HepG2 (cell line): ENCODE measurements around the gene CDC34. TPM values are rescaled to one million over a fixed set of nuclear protein-coding genes. Genes with fewer than 3 reads are reported as not detected.

Source experiments
- BHLHE40 ChIP-seq: IDR thresholded peaks from 2 replicates; pipeline ENCODE4 v1.6.1; 2011; ENCODE audit warnings: low read length, improper control_type of control experiment
- CHD4 ChIP-seq: fragments of 200-600 bp; sonication (generic); IDR thresholded peaks from 2 replicates; pipeline ENCODE4 v1.7.0; 2017; ENCODE audit warnings: mild to moderate bottlenecking, low read length, borderline replicate concordance
- GZF1 ChIP-seq: sonication (generic); formaldehyde crosslinking; IDR thresholded peaks from 2 replicates; pipeline ENCODE4 v1.5.1; 2020; ENCODE audit warnings: mild to moderate bottlenecking, missing genetic modification reagents
- KDM2A ChIP-seq: sonication (generic); formaldehyde crosslinking; IDR thresholded peaks from 2 replicates; pipeline ENCODE4 v1.4.0; 2020; ENCODE audit warnings: low read depth, missing genetic modification reagents, borderline replicate concordance
- MAFF ChIP-seq: IDR thresholded peaks from 2 replicates; pipeline ENCODE4 v1.6.1; 2011; ENCODE audit warnings: low read depth, low read length, improper control_type of control experiment
- MTF1 ChIP-seq: sonication (generic); formaldehyde crosslinking; IDR thresholded peaks from 2 replicates; pipeline ENCODE4 v1.5.0; 2020; ENCODE audit warnings: missing genetic modification reagents
- MXI1 ChIP-seq: IDR thresholded peaks from 3 replicates; pipeline ENCODE4 v1.6.1; 2012; ENCODE audit warnings: low read depth, low read length, inconsistent platforms, borderline replicate concordance
- NFIB ChIP-seq: sonication (generic); formaldehyde crosslinking; IDR thresholded peaks from 2 replicates; pipeline ENCODE4 v1.9.0; 2021; ENCODE audit warnings: missing genetic modification reagents, mild to moderate bottlenecking, borderline replicate concordance
- PRMT3 ChIP-seq: sonication (generic); formaldehyde crosslinking; IDR thresholded peaks from 2 replicates; pipeline ENCODE4 v1.8.1; 2022; ENCODE audit warnings: low read depth, mild to moderate bottlenecking, moderate library complexity, missing genetic modification reagents, borderline replicate concordance
- SP5 ChIP-seq: IDR thresholded peaks from 2 replicates; pipeline ENCODE4 v1.6.1; 2016; ENCODE audit warnings: low read depth, borderline replicate concordance
- TCF12 ChIP-seq, 2 experiments: fragments of 450-650 bp in 1 of 2; sonication (generic) in 1 of 2; formaldehyde crosslinking in 1 of 2; IDR thresholded peaks; 2 replicates each; pipeline versions ENCODE4 v1.6.1 to v1.8.0; 2017 to 2022; ENCODE audit warnings: antibody characterized with exemption in 1 of 2, mild to moderate bottlenecking in 1 of 2, missing genetic modification reagents in 1 of 2, moderate library complexity in 1 of 2
- TCF7 ChIP-seq: sonication (generic); IDR thresholded peaks from 2 replicates; pipeline ENCODE4 v1.6.1; 2016; ENCODE audit warnings: antibody characterized with exemption, low read depth
- YEATS2 ChIP-seq: sonication (generic); formaldehyde crosslinking; IDR thresholded peaks from 2 replicates; pipeline ENCODE4 v1.4.0; 2020; ENCODE audit warnings: missing genetic modification reagents, borderline replicate concordance
- ZBTB38 ChIP-seq: sonication (generic); formaldehyde crosslinking; IDR thresholded peaks from 2 replicates; pipeline ENCODE4 v1.5.1; 2020; ENCODE audit warnings: mild to moderate bottlenecking, missing genetic modification reagents
- ZNF17 ChIP-seq: sonication (generic); formaldehyde crosslinking; IDR thresholded peaks from 2 replicates; pipeline ENCODE4 v1.5.0; 2020; ENCODE audit warnings: mild to moderate bottlenecking, missing genetic modification reagents
- ZNF30 ChIP-seq: sonication (generic); formaldehyde crosslinking; IDR thresholded peaks from 2 replicates; pipeline ENCODE4 v1.5.0; 2020; ENCODE audit warnings: mild to moderate bottlenecking, missing genetic modification reagents
- ZNF326 ChIP-seq: sonication (generic); formaldehyde crosslinking; IDR thresholded peaks from 2 replicates; pipeline ENCODE4 v1.4.0; 2020; ENCODE audit warnings: missing genetic modification reagents, borderline replicate concordance
- ZNF747 ChIP-seq: sonication (generic); formaldehyde crosslinking; IDR thresholded peaks from 2 replicates; pipeline ENCODE4 v1.8.1; 2023; ENCODE audit warnings: missing genetic modification reagents, mild to moderate bottlenecking, borderline replicate concordance
- polyA plus RNA-seq, 8 experiments: library from polyadenylated mRNA; depleted of rRNA in 3 of 8; stranded (reverse) in 7 of 8; unstranded in 1 of 8; fragments of >200 nt; fragmentation: Illumina TruSeq in 4 of 8; extraction: Trizol in 4 of 8; gene quantifications; 2 replicates each; pipeline versions ENCODE4 v1.2.1 to v1.2.3, GENCODE V29; 2011 to 2016; ENCODE audit warnings: low read depth in 4 of 8, missing spikeins in 1 of 8, mixed read lengths in 1 of 8; ENCODE audit not compliant: insufficient read depth in 1 of 8
- total RNA-seq, 5 experiments: library from RNA; depleted of rRNA; stranded (reverse); fragments of >200 nt; fragmentation: Illumina TruSeq; extraction: Trizol; gene quantifications; 2 replicates each; pipeline ENCODE4 v1.2.3, GENCODE V29; 2016; ENCODE audit warnings: low read depth in 1 of 5
- TF ChIP-seq, protein P1 (sequence below): sonication (generic); formaldehyde crosslinking; IDR thresholded peaks from 2 replicates; pipeline ENCODE4 v1.5.0; 2020; ENCODE audit warnings: mild to moderate bottlenecking, missing genetic modification reagents, borderline replicate concordance
- TF ChIP-seq, protein P2 (sequence below): IDR thresholded peaks from 2 replicates; pipeline ENCODE4 v1.6.1; 2016; ENCODE audit warnings: low read depth, control low read depth
- TF ChIP-seq, protein P3 (sequence below): IDR thresholded peaks from 2 replicates; pipeline ENCODE4 v1.4.0; 2020; ENCODE audit warnings: mild to moderate bottlenecking, missing genetic modification reagents
- TF ChIP-seq, protein P4 (sequence below): sonication (generic); formaldehyde crosslinking; IDR thresholded peaks from 2 replicates; pipeline ENCODE4 v1.5.0; 2020; ENCODE audit warnings: mild to moderate bottlenecking, low read depth, missing genetic modification reagents, borderline replicate concordance

CDC34 gene
- total and polyA plus RNA-seq, 2 of the 13 experiments (the other 11 are each of a cell fraction or from before 2014, with no cell fraction given), result 138 to 150 TPM

DNA sequence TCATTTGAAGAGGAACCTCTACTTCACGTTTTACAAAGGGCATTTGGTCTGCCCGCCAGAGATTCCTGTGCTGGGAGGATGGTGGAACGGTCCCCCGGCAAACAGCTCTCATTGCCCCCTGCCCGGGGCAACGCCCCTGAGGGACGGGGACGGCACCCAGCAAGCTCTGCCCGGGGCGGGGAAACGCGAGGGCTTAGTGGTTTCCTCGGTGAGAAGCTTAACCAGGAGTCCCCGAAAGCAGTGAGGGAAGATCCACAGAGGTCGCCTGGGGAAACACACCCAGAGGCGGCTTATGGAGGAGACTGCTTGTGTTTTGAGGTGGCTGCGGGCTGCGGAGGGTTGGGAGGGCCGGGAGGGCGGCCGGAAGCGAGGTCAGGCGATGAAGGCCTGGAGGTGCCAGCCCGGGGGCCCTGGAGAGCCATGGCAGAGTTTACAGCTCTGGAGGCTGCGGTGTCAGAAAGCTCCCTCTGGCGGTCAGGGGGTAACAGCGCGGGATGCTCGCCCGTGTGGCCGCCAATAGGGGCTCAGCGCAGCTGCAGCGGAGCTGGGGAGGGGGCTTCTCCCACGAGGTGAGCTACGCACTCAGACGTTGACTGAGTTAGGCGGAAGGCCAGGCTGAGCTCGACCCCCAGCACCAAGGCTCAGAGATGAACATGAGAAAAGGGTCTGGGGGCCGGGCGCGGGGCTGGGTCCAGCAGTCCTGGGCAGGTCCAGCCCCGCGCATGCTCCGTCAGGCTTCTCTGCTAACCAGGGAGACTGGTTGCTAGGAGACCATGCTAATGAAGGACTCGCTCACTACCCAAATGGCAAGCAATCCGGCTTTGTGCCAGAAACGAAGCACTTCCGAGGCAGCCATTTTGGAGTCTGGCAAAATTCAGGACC lies 24.9 kb upstream of the CDC34 start (continued):
- TF ChIP-seq MAFF (no peak), TCF7 (no peak), ZNF17 (CRISPR knock-in tag) (no peak), ZBTB38 (CRISPR knock-in tag) (peak; percentile 50; the same call in 1 of the 2 replicates), SP5 (CRISPR knock-in tag) (no peak), ZNF747 (CRISPR knock-in tag) (no peak; the same call in 1 of the 2 replicates), YEATS2 (CRISPR knock-in tag) (no peak; the same call in 1 of the 2 replicates), CHD4 (no peak), KDM2A (peak; percentile 71; the same call in 1 of the 2 replicates), ZNF30 (CRISPR knock-in tag) (no peak), BHLHE40 (no peak), PRMT3 (no peak), MXI1 (peak; percentile 89), GZF1 (CRISPR knock-in tag) (peak; percentile 56; the same call in 1 of the 2 replicates), NFIB (CRISPR knock-in tag) (no peak), MTF1 (CRISPR knock-in tag) (no peak), ZNF326 (CRISPR knock-in tag) (no peak), TCF12 (IDR thresholded peaks at IDR 0.05) (no peak), TCF12 (CRISPR knock-in tag; IDR thresholded peaks at IDR 0.05) (no peak)
- TF ChIP-seq, protein P1, sequence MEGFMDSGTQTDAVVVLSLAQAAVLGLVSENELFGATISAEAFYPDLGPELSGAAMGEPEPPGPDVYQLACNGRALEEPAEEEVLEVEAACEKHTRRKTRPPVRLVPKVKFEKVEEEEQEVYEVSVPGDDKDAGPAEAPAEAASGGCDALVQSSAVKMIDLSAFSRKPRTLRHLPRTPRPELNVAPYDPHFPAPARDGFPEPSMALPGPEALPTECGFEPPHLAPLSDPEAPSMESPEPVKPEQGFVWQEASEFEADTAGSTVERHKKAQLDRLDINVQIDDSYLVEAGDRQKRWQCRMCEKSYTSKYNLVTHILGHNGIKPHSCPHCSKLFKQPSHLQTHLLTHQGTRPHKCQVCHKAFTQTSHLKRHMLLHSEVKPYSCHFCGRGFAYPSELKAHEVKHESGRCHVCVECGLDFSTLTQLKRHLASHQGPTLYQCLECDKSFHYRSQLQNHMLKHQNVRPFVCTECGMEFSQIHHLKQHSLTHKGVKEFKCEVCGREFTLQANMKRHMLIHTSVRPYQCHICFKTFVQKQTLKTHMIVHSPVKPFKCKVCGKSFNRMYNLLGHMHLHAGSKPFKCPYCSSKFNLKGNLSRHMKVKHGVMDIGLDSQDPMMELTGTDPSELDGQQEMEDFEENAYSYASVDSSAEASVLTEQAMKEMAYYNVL (CRISPR knock-in tag), result no peak
- TF ChIP-seq, protein P2, sequence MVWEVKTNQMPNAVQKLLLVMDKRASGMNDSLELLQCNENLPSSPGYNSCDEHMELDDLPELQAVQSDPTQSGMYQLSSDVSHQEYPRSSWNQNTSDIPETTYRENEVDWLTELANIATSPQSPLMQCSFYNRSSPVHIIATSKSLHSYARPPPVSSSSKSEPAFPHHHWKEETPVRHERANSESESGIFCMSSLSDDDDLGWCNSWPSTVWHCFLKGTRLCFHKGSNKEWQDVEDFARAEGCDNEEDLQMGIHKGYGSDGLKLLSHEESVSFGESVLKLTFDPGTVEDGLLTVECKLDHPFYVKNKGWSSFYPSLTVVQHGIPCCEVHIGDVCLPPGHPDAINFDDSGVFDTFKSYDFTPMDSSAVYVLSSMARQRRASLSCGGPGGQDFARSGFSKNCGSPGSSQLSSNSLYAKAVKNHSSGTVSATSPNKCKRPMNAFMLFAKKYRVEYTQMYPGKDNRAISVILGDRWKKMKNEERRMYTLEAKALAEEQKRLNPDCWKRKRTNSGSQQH (CRISPR knock-in tag), result no peak
- TF ChIP-seq, protein P3, sequence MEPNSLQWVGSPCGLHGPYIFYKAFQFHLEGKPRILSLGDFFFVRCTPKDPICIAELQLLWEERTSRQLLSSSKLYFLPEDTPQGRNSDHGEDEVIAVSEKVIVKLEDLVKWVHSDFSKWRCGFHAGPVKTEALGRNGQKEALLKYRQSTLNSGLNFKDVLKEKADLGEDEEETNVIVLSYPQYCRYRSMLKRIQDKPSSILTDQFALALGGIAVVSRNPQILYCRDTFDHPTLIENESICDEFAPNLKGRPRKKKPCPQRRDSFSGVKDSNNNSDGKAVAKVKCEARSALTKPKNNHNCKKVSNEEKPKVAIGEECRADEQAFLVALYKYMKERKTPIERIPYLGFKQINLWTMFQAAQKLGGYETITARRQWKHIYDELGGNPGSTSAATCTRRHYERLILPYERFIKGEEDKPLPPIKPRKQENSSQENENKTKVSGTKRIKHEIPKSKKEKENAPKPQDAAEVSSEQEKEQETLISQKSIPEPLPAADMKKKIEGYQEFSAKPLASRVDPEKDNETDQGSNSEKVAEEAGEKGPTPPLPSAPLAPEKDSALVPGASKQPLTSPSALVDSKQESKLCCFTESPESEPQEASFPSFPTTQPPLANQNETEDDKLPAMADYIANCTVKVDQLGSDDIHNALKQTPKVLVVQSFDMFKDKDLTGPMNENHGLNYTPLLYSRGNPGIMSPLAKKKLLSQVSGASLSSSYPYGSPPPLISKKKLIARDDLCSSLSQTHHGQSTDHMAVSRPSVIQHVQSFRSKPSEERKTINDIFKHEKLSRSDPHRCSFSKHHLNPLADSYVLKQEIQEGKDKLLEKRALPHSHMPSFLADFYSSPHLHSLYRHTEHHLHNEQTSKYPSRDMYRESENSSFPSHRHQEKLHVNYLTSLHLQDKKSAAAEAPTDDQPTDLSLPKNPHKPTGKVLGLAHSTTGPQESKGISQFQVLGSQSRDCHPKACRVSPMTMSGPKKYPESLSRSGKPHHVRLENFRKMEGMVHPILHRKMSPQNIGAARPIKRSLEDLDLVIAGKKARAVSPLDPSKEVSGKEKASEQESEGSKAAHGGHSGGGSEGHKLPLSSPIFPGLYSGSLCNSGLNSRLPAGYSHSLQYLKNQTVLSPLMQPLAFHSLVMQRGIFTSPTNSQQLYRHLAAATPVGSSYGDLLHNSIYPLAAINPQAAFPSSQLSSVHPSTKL (CRISPR knock-in tag), result no peak
- TF ChIP-seq, protein P4, sequence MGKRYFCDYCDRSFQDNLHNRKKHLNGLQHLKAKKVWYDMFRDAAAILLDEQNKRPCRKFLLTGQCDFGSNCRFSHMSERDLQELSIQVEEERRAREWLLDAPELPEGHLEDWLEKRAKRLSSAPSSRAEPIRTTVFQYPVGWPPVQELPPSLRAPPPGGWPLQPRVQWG (CRISPR knock-in tag), result no peak
